ENCODE results near the gene HMCN2.

HMCN2 gene

GRCh38 chr9:130265431-130266235, at the start of gene HMCN2:
Gene HMCN2, plus strand, starts transcription at chr9:130265760. Its CDS starts 119 bp downstream, at chr9:130265879.
- no peak for DNase-seq (ENCODE audit: low read depth)

GRCh38 chr9:130217838-130218237, 47.7 kb upstream of the HMCN2 start:
- DNase-seq (ENCODE audit: low read depth): no peak
- no peak for TF ChIP-seq CTCF (conservative IDR thresholded peaks at IDR 0.05; ENCODE audit: low read length)
- no peak overlapping the region for H3K4me3 ChIP-seq (ENCODE audit: low read length)

More at GRCh38 chr9:130265431-130266235, at the start of gene HMCN2:
- TF ChIP-seq CTCF (conservative IDR thresholded peaks at IDR 0.05; ENCODE audit: low read length): no peak
- no peak within 1 kb of the TSS for H3K4me3 ChIP-seq (ENCODE audit: low read length)

- TF ChIP-seq CTCF (conservative IDR thresholded peaks at IDR 0.05; ENCODE audit: low read length): no peak
- no peak overlapping the region for H3K4me3 ChIP-seq (ENCODE audit: low read length)
- DNase-seq (ENCODE audit: low read depth): no peak
Measured at GRCh38 chr9:130219661-130220096, 45.9 kb upstream of the HMCN2 start.

- TF ChIP-seq CTCF (conservative IDR thresholded peaks at IDR 0.05; ENCODE audit: low read length): peak; percentile 51
Measured at GRCh38 chr9:130220352-130220751, 45.2 kb upstream of the HMCN2 start.

GRCh38 chr9:130222833-130223232, 42.7 kb upstream of the HMCN2 start:
- no peak overlapping the region for H3K4me3 ChIP-seq (ENCODE audit: low read length)
- TF ChIP-seq CTCF (conservative IDR thresholded peaks at IDR 0.05; ENCODE audit: low read length): no peak

More at GRCh38 chr9:130220352-130220751, 45.2 kb upstream of the HMCN2 start:
- peak; percentile 49 for DNase-seq (ENCODE audit: low read depth)
- H3K4me3 ChIP-seq (ENCODE audit: low read length): no peak overlapping the region

GRCh38 chr9:130225071-130225470, 40.5 kb upstream of the HMCN2 start:
- no peak for TF ChIP-seq CTCF (conservative IDR thresholded peaks at IDR 0.05; ENCODE audit: low read length)
- H3K4me3 ChIP-seq (ENCODE audit: low read length): no peak overlapping the region
- DNase-seq (ENCODE audit: low read depth): no peak

More at GRCh38 chr9:130222833-130223232, 42.7 kb upstream of the HMCN2 start:
- DNase-seq (ENCODE audit: low read depth): no peak

- TF ChIP-seq CTCF (conservative IDR thresholded peaks at IDR 0.05; ENCODE audit: low read length): no peak
- DNase-seq (ENCODE audit: low read depth): no peak
Measured at GRCh38 chr9:130225586-130225985, 40.0 kb upstream of the HMCN2 start.

More at GRCh38 chr9:130225586-130225985, 40.0 kb upstream of the HMCN2 start:
- no peak overlapping the region for H3K4me3 ChIP-seq (ENCODE audit: low read length)

Data from AG10803 (cell line).